HEK293 (cell line): ENCODE results near the gene PCDHA13.
A peak's percentile ranks its signal among the peaks of the same experiment; 100 is the strongest.

Experiments used
- AEBP2 ChIP-seq: fragments of 450-650 bp; formaldehyde crosslinking; IDR thresholded peaks from 2 replicates; pipeline ENCODE4 v1.5.1; 2016; ENCODE audit warnings: missing biosample characterization, missing genetic modification characterization, borderline replicate concordance
- GLIS2 ChIP-seq: fragments of 450-650 bp; formaldehyde crosslinking; IDR thresholded peaks from 2 replicates; pipeline ENCODE4 v1.5.1; 2016; ENCODE audit warnings: missing biosample characterization, missing genetic modification characterization
- MEIS1 ChIP-seq: sonication (generic); formaldehyde crosslinking; IDR thresholded peaks from 2 replicates; pipeline ENCODE4 v1.8.1; 2022; ENCODE audit warnings: missing genetic modification reagents, mild to moderate bottlenecking, borderline replicate concordance
- MYNN ChIP-seq: fragments of 450-650 bp; formaldehyde crosslinking; IDR thresholded peaks from 2 replicates; pipeline ENCODE4 v1.5.1; 2016; ENCODE audit warnings: missing biosample characterization, missing genetic modification characterization, borderline replicate concordance
- OSR2 ChIP-seq: fragments of 450-650 bp; formaldehyde crosslinking; IDR thresholded peaks from 2 replicates; pipeline ENCODE4 v1.5.1; 2016; ENCODE audit warnings: missing biosample characterization, missing genetic modification characterization
- ZBTB20 ChIP-seq: fragments of 450-650 bp; formaldehyde crosslinking; IDR thresholded peaks from 2 replicates; pipeline ENCODE4 v1.5.1; 2016; ENCODE audit warnings: missing biosample characterization, missing genetic modification characterization
- ZNF133 ChIP-seq: fragments of 450-650 bp; formaldehyde crosslinking; IDR thresholded peaks from 2 replicates; pipeline ENCODE4 v1.5.1; 2016; ENCODE audit warnings: missing biosample characterization, missing genetic modification characterization
- ZNF146 ChIP-seq: fragments of 450-650 bp; formaldehyde crosslinking; IDR thresholded peaks from 2 replicates; pipeline ENCODE4 v1.5.1; 2016; ENCODE audit warnings: missing biosample characterization, missing genetic modification characterization
- ZNF223 ChIP-seq: fragments of 450-650 bp; formaldehyde crosslinking; IDR thresholded peaks from 2 replicates; pipeline ENCODE4 v1.5.1; 2016; ENCODE audit warnings: missing biosample characterization, missing genetic modification characterization
- ZNF23 ChIP-seq: fragments of 450-650 bp; formaldehyde crosslinking; IDR thresholded peaks from 2 replicates; pipeline ENCODE4 v1.5.1; 2016; ENCODE audit warnings: missing biosample characterization, missing genetic modification characterization, borderline replicate concordance
- ZNF248 ChIP-seq: fragments of 450-650 bp; formaldehyde crosslinking; IDR thresholded peaks from 2 replicates; pipeline ENCODE4 v1.5.1; 2017; ENCODE audit warnings: missing biosample characterization, missing genetic modification characterization
- ZNF280D ChIP-seq: fragments of 450-650 bp; formaldehyde crosslinking; IDR thresholded peaks from 2 replicates; pipeline ENCODE4 v1.5.1; 2016; ENCODE audit warnings: missing biosample characterization, missing genetic modification characterization
- ZNF292 ChIP-seq: fragments of 450-650 bp; formaldehyde crosslinking; IDR thresholded peaks from 2 replicates; pipeline ENCODE4 v1.5.1; 2016; ENCODE audit warnings: low read depth, missing biosample characterization, missing genetic modification characterization, borderline replicate concordance
- ZNF37A ChIP-seq: fragments of 450-650 bp; IDR thresholded peaks from 2 replicates; pipeline ENCODE4 v1.5.1; 2018; ENCODE audit warnings: missing biosample characterization, missing genetic modification characterization
- ZNF629 ChIP-seq: fragments of 450-650 bp; formaldehyde crosslinking; IDR thresholded peaks from 2 replicates; pipeline ENCODE4 v1.5.1; 2017; ENCODE audit warnings: missing biosample characterization, missing genetic modification characterization
- ZNF837 ChIP-seq: fragments of 450-650 bp; formaldehyde crosslinking; IDR thresholded peaks from 2 replicates; pipeline ENCODE4 v1.5.1; 2016; ENCODE audit warnings: missing biosample characterization, missing genetic modification characterization
- ZSCAN4 ChIP-seq: fragments of 450-650 bp; formaldehyde crosslinking; IDR thresholded peaks from 2 replicates; pipeline ENCODE4 v1.5.1; 2017; ENCODE audit warnings: missing biosample characterization, missing genetic modification characterization
- ZXDB ChIP-seq: fragments of 450-650 bp; formaldehyde crosslinking; IDR thresholded peaks from 2 replicates; pipeline ENCODE4 v1.5.1; 2016; ENCODE audit warnings: missing biosample characterization, missing genetic modification characterization
- TF ChIP-seq, protein P1 (sequence below): fragments of 450-650 bp; formaldehyde crosslinking; IDR thresholded peaks from 2 replicates; pipeline ENCODE4 v1.5.1; 2016; ENCODE audit warnings: missing biosample characterization, missing genetic modification characterization
- TF ChIP-seq, protein P2 (sequence below): fragments of 450-650 bp; formaldehyde crosslinking; IDR thresholded peaks from 2 replicates; pipeline ENCODE4 v1.5.1; 2016; ENCODE audit warnings: missing biosample characterization, missing genetic modification characterization, low read depth
- TF ChIP-seq, protein P3 (sequence below): fragments of 450-650 bp; formaldehyde crosslinking; IDR thresholded peaks from 2 replicates; pipeline ENCODE4 v1.5.1; 2016; ENCODE audit warnings: missing biosample characterization, missing genetic modification characterization
- TF ChIP-seq, protein P4 (sequence below): fragments of 450-650 bp; formaldehyde crosslinking; IDR thresholded peaks from 2 replicates; pipeline ENCODE4 v1.5.1; 2016; ENCODE audit warnings: missing biosample characterization, missing genetic modification characterization, borderline replicate concordance
- TF ChIP-seq, protein P5 (sequence below): fragments of 450-650 bp; formaldehyde crosslinking; IDR thresholded peaks from 2 replicates; pipeline ENCODE4 v1.5.1; 2016; ENCODE audit warnings: missing biosample characterization, missing genetic modification characterization

The PCDHA13 gene

DNA sequence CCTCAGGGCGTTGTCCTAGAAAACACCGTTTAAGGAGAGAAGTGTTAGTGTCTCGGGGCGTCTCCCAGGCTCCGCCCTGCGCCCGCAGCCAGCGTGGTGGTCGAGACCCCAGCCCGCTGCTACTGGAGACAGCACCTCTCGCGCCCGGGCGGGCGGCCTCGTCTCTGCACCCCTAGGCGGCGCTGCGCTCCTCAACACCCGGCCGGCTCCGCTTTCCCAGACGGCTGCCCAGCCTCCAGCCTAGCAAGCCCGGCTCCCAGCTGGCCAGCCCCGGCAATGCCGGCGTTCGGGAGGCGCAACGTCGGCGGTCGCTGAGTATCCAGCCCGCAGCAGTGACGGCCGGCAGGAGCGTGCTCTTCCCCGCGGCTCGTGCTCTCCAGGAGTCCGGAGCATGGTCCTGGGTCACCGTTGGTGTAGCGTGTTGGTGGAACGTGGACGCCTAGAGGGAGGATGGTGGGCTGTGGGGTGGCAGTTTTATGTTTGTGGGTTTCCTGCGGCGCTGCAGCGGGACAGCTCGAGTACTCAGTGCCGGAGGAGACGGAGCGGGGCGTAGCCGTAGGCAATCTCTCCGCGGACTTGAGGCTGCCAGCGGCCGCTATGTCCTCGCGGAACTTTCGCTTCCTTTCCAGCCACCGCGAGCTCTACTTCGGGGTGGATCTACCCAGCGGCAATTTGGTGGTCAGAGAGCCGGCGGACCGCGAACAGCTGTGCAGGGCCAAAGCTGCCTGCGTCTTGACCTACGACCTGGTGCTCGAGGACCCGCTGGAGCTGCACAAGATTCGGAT lies 44.7 kb downstream of the PCDHA13 start (continued):
- 0 out of 2 replicates have a peak, but pooled peaks have one; percentile 16 for TF ChIP-seq ZNF280D (tag by site-specific recombination)
- no peak for TF ChIP-seq ZSCAN4 (tag by site-specific recombination)
- TF ChIP-seq ZNF23 (tag by site-specific recombination): no peak
- peak; percentile 19; the same call in 1 of the 2 replicates for TF ChIP-seq ZNF629 (tag by site-specific recombination)
- TF ChIP-seq ZXDB (tag by site-specific recombination): no peak
- TF ChIP-seq ZNF837: no peak
- TF ChIP-seq MEIS1: no peak
- TF ChIP-seq, protein P1, sequence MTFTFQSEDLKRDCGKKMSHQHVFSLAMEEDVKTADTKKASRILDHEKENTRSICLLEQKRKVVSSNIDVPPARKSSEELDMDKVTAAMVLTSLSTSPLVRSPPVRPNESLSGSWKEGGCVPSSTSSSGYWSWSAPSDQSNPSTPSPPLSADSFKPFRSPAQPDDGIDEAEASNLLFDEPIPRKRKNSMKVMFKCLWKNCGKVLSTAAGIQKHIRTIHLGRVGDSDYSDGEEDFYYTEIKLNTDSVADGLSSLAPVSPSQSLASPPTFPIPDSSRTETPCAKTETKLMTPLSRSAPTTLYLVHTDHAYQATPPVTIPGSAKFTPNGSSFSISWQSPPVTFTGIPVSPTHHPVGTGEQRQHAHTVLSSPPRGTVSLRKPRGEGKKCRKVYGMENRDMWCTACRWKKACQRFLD (tag by site-specific recombination): no peak
- no peak for TF ChIP-seq ZNF248
- TF ChIP-seq, protein P2, sequence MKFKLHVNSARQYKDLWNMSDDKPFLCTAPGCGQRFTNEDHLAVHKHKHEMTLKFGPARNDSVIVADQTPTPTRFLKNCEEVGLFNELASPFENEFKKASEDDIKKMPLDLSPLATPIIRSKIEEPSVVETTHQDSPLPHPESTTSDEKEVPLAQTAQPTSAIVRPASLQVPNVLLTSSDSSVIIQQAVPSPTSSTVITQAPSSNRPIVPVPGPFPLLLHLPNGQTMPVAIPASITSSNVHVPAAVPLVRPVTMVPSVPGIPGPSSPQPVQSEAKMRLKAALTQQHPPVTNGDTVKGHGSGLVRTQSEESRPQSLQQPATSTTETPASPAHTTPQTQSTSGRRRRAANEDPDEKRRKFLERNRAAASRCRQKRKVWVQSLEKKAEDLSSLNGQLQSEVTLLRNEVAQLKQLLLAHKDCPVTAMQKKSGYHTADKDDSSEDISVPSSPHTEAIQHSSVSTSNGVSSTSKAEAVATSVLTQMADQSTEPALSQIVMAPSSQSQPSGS: no peak
- TF ChIP-seq ZNF292 (tag by site-specific recombination): no peak
- TF ChIP-seq ZBTB20 (tag by site-specific recombination): peak; percentile 34; the same call in 1 of the 2 replicates
- 0 out of 2 replicates have a peak, but pooled peaks have one; percentile 7 for TF ChIP-seq ZNF223 (tag by site-specific recombination)
- TF ChIP-seq ZNF37A: no peak
- TF ChIP-seq, protein P3, sequence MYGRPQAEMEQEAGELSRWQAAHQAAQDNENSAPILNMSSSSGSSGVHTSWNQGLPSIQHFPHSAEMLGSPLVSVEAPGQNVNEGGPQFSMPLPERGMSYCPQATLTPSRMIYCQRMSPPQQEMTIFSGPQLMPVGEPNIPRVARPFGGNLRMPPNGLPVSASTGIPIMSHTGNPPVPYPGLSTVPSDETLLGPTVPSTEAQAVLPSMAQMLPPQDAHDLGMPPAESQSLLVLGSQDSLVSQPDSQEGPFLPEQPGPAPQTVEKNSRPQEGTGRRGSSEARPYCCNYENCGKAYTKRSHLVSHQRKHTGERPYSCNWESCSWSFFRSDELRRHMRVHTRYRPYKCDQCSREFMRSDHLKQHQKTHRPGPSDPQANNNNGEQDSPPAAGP (tag by site-specific recombination): peak; percentile 64; the same call in 1 of the 2 replicates
- no peak for TF ChIP-seq AEBP2 (tag by site-specific recombination)
- TF ChIP-seq, protein P4, sequence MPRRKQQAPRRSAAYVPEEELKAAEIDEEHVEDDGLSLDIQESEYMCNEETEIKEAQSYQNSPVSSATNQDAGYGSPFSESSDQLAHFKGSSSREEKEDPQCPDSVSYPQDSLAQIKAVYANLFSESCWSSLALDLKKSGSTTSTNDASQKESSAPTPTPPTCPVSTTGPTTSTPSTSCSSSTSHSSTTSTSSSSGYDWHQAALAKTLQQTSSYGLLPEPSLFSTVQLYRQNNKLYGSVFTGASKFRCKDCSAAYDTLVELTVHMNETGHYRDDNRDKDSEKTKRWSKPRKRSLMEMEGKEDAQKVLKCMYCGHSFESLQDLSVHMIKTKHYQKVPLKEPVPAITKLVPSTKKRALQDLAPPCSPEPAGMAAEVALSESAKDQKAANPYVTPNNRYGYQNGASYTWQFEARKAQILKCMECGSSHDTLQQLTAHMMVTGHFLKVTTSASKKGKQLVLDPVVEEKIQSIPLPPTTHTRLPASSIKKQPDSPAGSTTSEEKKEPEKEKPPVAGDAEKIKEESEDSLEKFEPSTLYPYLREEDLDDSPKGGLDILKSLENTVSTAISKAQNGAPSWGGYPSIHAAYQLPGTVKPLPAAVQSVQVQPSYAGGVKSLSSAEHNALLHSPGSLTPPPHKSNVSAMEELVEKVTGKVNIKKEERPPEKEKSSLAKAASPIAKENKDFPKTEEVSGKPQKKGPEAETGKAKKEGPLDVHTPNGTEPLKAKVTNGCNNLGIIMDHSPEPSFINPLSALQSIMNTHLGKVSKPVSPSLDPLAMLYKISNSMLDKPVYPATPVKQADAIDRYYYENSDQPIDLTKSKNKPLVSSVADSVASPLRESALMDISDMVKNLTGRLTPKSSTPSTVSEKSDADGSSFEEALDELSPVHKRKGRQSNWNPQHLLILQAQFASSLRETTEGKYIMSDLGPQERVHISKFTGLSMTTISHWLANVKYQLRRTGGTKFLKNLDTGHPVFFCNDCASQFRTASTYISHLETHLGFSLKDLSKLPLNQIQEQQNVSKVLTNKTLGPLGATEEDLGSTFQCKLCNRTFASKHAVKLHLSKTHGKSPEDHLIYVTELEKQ (tag by site-specific recombination): no peak
- TF ChIP-seq GLIS2 (tag by site-specific recombination): no peak
- TF ChIP-seq ZNF146 (tag by site-specific recombination): no peak
- TF ChIP-seq, protein P5, sequence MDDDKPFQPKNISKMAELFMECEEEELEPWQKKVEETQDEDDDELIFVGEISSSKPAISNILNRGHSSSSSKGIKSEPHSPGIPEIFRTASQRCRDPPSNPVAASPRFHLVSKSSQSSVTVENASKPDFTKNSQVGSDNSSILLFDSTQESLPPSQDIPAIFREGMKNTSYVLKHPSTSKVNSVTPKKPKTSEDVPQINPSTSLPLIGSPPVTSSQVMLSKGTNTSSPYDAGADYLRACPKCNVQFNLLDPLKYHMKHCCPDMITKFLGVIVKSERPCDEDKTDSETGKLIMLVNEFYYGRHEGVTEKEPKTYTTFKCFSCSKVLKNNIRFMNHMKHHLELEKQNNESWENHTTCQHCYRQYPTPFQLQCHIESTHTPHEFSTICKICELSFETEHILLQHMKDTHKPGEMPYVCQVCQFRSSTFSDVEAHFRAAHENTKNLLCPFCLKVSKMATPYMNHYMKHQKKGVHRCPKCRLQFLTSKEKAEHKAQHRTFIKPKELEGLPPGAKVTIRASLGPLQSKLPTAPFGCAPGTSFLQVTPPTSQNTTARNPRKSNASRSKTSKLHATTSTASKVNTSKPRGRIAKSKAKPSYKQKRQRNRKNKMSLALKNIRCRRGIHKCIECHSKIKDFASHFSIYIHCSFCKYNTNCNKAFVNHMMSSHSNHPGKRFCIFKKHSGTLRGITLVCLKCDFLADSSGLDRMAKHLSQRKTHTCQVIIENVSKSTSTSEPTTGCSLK (tag by site-specific recombination): no peak
- no peak for TF ChIP-seq OSR2 (tag by site-specific recombination)
- no peak for TF ChIP-seq MYNN (tag by site-specific recombination)
- no peak for TF ChIP-seq ZNF133 (tag by site-specific recombination)
